Effector CD4-positive, alpha-beta T cell (primary cell): ENCODE measurements around the gene HNRNPF.
"Not testable (repeated sequence)": the region's sequence is repeated elsewhere in the genome, so short reads cannot be mapped to it uniquely, and the experiment has no call there.

ENCODE experiments used
- DNase-seq: peaks from one replicate; pipeline ENCODE4 v3.0.0-alpha.2; 2020
- total RNA-seq: gene quantifications from one replicate; lab custom pipeline; 2026; lab: John Stamatoyannopoulos, UW

The HNRNPF gene
- 203 reads per million, percentile 92 among the genes with 10 or more reads in this experiment for total RNA-seq

GRCh38 chr10:43408710-43409384, at the start of gene HNRNPF:
Gene HNRNPF, minus strand, starts transcription at chr10:43409186. Its CDS starts 21,302 bp downstream, at chr10:43387884.
- DNase-seq, result peak; percentile 91

GRCh38 chr10:43458227-43458626, 49.2 kb upstream of the HNRNPF start:
- no peak for DNase-seq

- not testable (repeated sequence) for DNase-seq
Observed at GRCh38 chr10:43456561-43456960, 47.6 kb upstream of the HNRNPF start.

GRCh38 chr10:43454025-43454424, 45.0 kb upstream of the HNRNPF start:
- not testable (repeated sequence) for DNase-seq

GRCh38 chr10:43453266-43453831, 44.4 kb upstream of the HNRNPF start:
- no peak for DNase-seq

- no peak for DNase-seq
Observed at GRCh38 chr10:43452356-43452914, 43.4 kb upstream of the HNRNPF start.

- DNase-seq, result no peak
Observed at GRCh38 chr10:43448742-43449141, 39.8 kb upstream of the HNRNPF start.

GRCh38 chr10:43446219-43447017, 37.4 kb upstream of the HNRNPF start:
- DNase-seq, result not testable (repeated sequence)

- DNase-seq, result no peak
Observed at GRCh38 chr10:43444897-43445466, 36.0 kb upstream of the HNRNPF start.

- no peak for DNase-seq
Observed at GRCh38 chr10:43444323-43444722, 35.3 kb upstream of the HNRNPF start.

GRCh38 chr10:43440463-43441134, 31.6 kb upstream of the HNRNPF start:
- no peak for DNase-seq

- no peak for DNase-seq
Observed at GRCh38 chr10:43437141-43437870, 28.3 kb upstream of the HNRNPF start.

- DNase-seq, result peak; percentile 83
Observed at GRCh38 chr10:43436291-43437140, 27.5 kb upstream of the HNRNPF start, which contains the start of gene ZNF487. Gene ZNF487, plus strand, starts transcription at chr10:43437111. Its CDS starts 38,703 bp downstream, at chr10:43475814.

- no peak for DNase-seq
Observed at GRCh38 chr10:43430926-43431663, 22.1 kb upstream of the HNRNPF start.

- no peak for DNase-seq
Observed at GRCh38 chr10:43427166-43427825, 18.3 kb upstream of the HNRNPF start.

GRCh38 chr10:43426476-43426875, 17.5 kb upstream of the HNRNPF start:
- not testable (repeated sequence) for DNase-seq

GRCh38 chr10:43424416-43424815, 15.4 kb upstream of the HNRNPF start:
- no peak for DNase-seq

GRCh38 chr10:43421944-43422343, 13.0 kb upstream of the HNRNPF start:
- not testable (repeated sequence) for DNase-seq

- DNase-seq, result no peak
Observed at GRCh38 chr10:43421519-43421918, 12.5 kb upstream of the HNRNPF start.
